H1 (cell line): ENCODE data around the gene OSBPL2. TPM values are rescaled to one million over a fixed set of nuclear protein-coding genes. Genes with fewer than 3 reads are reported as not detected.

Experiments
- JUN ChIP-seq: IDR thresholded peaks from 2 replicates; pipeline ENCODE4 v1.6.1; 2011; ENCODE audit warnings: low read depth, mild to moderate bottlenecking, improper control_type of control experiment, low read length
- KDM4A ChIP-seq: IDR thresholded peaks from one replicate; pipeline ENCODE4 v1.7.1; 2012; ENCODE audit warnings: low read depth, mild to moderate bottlenecking, moderate library complexity, low read length, inconsistent platforms; ENCODE audit not compliant: severe bottlenecking
- TCF12 ChIP-seq: IDR thresholded peaks from 2 replicates; pipeline ENCODE4 v1.6.1; 2011; ENCODE audit warnings: low read depth, mild to moderate bottlenecking, low read length
- polyA plus RNA-seq, 7 experiments: library from polyadenylated mRNA; depleted of rRNA in 3 of 7; stranded (reverse) in 5 of 7; unstranded in 2 of 7; fragments of >200 nt in 5 of 7; fragments of 200-250 nt in 2 of 7; gene quantifications; 1 replicate in 5 of 7; 2 replicates in 1 of 7; 4 replicates in 1 of 7; pipeline versions ENCODE4 v1.2.1 to v1.2.3, GENCODE V29; 2011 to 2013; ENCODE audit warnings: missing spikeins in 2 of 7, mixed read lengths in 2 of 7
- total RNA-seq: library from RNA; stranded (reverse); fragmentation: NEBNext Ultra II Directional; extraction: Animal tissue kit (Norgen Biotek cat#: 25700); gene quantifications from 2 replicates; pipeline ENCODE4 v1.2.1, GENCODE V29; 2021
- TF ChIP-seq, protein P1 (sequence below): IDR thresholded peaks from 2 replicates; pipeline ENCODE4 v1.6.1; 2012; ENCODE audit warnings: inconsistent platforms
- TF ChIP-seq, protein P2 (sequence below): IDR thresholded peaks from 2 replicates; pipeline ENCODE4 v1.6.1; 2011; ENCODE audit warnings: low read length, improper control_type of control experiment

OSBPL2 gene
- total and polyA plus RNA-seq, 2 of the 8 experiments (the other 6 are each of a cell fraction or from before 2014, with no cell fraction given), result 11.7 to 42.4 TPM

DNA sequence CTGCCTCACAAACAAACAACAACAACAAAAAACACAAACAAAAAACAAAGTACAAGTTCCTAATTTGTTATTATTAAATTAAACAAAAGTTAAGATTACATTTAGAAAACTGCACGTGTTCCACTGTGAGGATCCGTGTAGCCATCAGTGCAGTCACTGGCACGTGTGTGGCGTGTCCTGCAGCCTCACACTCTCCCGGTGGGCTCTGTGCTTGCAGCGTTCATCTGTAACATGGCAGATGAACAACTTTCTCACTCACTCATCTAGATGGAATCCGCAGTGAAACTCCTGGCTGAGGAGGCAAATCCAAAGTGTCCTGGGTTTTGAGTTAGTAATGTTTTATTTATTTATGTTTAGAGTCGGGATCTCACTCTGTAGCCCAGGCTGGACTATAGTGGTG lies 51.6 kb downstream of the OSBPL2 start (continued):
- no peak for TF ChIP-seq TCF12
- no peak for TF ChIP-seq KDM4A
- TF ChIP-seq JUN, result no peak
- TF ChIP-seq, protein P1, sequence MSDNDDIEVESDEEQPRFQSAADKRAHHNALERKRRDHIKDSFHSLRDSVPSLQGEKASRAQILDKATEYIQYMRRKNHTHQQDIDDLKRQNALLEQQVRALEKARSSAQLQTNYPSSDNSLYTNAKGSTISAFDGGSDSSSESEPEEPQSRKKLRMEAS, result no peak
- TF ChIP-seq, protein P2, sequence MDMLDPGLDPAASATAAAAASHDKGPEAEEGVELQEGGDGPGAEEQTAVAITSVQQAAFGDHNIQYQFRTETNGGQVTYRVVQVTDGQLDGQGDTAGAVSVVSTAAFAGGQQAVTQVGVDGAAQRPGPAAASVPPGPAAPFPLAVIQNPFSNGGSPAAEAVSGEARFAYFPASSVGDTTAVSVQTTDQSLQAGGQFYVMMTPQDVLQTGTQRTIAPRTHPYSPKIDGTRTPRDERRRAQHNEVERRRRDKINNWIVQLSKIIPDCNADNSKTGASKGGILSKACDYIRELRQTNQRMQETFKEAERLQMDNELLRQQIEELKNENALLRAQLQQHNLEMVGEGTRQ, result no peak
